PFSK-1 (cell line): Measurements from ENCODE around the gene CFAP74.

Experiments
- FOXP2 ChIP-seq: optimal IDR thresholded peaks from 2 replicates; pipeline ENCODE3; 2011; ENCODE audit warnings: borderline replicate concordance, control low read depth, inconsistent platforms; ENCODE audit not compliant: insufficient read depth; ENCODE audit errors: extremely low read length, extremely low read depth
- POLR2AphosphoS5 ChIP-seq: IDR thresholded peaks from 2 replicates; pipeline ENCODE4 v1.6.1; 2012; ENCODE audit warnings: low read depth, mild to moderate bottlenecking, control low read depth, low read length, moderate library complexity
- SIN3A ChIP-seq: IDR thresholded peaks from 2 replicates; pipeline ENCODE4 v1.6.1; 2012; ENCODE audit warnings: mild to moderate bottlenecking, low read length, moderate library complexity, borderline replicate concordance; ENCODE audit not compliant: insufficient read depth
- TAF1 ChIP-seq: IDR thresholded peaks from 2 replicates; pipeline ENCODE4 v1.6.1; 2012; ENCODE audit warnings: low read length, control low read depth, borderline replicate concordance; ENCODE audit not compliant: insufficient read depth
- TF ChIP-seq, protein P1 (sequence below), 2 experiments: IDR thresholded peaks; 2 replicates each; pipeline versions ENCODE4 v1.6.1 to v1.8.0; 2011 to 2012; ENCODE audit warnings: low read depth in 2 of 2, low read length in 2 of 2, control low read depth in 1 of 2, inconsistent platforms in 1 of 2, mild to moderate bottlenecking in 1 of 2, moderate library complexity in 1 of 2; ENCODE audit not compliant: insufficient read depth in 1 of 2

Gene CFAP74

GRCh38 chr1:2050793-2051682, 47.5 kb upstream of the CFAP74 start:
- TF ChIP-seq SIN3A, result no peak
- no peak for TF ChIP-seq FOXP2
- TF ChIP-seq, protein P1, sequence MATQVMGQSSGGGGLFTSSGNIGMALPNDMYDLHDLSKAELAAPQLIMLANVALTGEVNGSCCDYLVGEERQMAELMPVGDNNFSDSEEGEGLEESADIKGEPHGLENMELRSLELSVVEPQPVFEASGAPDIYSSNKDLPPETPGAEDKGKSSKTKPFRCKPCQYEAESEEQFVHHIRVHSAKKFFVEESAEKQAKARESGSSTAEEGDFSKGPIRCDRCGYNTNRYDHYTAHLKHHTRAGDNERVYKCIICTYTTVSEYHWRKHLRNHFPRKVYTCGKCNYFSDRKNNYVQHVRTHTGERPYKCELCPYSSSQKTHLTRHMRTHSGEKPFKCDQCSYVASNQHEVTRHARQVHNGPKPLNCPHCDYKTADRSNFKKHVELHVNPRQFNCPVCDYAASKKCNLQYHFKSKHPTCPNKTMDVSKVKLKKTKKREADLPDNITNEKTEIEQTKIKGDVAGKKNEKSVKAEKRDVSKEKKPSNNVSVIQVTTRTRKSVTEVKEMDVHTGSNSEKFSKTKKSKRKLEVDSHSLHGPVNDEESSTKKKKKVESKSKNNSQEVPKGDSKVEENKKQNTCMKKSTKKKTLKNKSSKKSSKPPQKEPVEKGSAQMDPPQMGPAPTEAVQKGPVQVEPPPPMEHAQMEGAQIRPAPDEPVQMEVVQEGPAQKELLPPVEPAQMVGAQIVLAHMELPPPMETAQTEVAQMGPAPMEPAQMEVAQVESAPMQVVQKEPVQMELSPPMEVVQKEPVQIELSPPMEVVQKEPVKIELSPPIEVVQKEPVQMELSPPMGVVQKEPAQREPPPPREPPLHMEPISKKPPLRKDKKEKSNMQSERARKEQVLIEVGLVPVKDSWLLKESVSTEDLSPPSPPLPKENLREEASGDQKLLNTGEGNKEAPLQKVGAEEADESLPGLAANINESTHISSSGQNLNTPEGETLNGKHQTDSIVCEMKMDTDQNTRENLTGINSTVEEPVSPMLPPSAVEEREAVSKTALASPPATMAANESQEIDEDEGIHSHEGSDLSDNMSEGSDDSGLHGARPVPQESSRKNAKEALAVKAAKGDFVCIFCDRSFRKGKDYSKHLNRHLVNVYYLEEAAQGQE (IDR thresholded peaks at IDR 0.05; ENCODE audit: insufficient read depth in 1 of 2, low read depth in 2 of 2, low read length in 2 of 2), result no peak
- no peak for TF ChIP-seq TAF1
- no peak for TF ChIP-seq POLR2AphosphoS5

GRCh38 chr1:2050461-2050792, 46.8 kb upstream of the CFAP74 start:
- no peak for TF ChIP-seq TAF1
- TF ChIP-seq, protein P1 (IDR thresholded peaks at IDR 0.05; ENCODE audit: insufficient read depth in 1 of 2, low read depth in 2 of 2, low read length in 2 of 2), result no peak
- TF ChIP-seq FOXP2, result no peak
- no peak for TF ChIP-seq SIN3A
- TF ChIP-seq POLR2AphosphoS5, result no peak

DNA sequence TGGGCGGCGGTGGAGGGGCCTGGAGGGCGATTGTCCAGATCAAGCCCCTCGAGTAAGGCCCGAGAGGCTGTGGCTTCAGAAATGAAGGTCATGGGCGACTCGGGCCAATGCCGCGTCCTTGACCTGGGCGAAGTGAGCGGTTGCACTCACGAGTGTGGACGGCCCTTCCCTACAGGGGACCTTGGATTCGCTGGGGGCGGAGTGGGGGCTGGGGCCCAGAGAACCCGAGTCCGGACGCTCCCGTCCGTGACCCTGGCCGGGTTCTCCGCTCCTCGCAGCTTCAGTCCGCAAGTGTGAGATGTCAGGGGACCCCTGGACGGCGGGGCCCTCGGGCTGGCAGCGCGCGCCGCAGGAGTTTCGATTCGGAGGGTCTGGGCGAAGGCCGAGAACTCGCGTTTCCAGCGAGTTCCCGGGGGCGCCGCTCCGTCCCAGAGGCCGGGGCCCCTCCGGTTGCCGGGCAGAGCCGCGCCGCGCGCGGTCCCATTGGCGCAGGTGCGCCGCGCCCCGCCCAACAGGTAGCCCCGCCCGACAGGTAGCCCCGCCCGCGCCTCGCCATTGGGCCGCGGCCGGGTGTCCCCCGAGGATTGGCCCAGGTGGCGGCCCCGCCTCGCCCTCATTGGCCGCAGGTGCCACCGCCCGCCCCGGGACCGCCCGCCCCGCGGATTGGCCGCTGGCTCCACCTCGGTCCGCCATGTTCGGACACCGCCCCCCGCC, 46.3 kb upstream of the CFAP74 start, which contains the start of gene PRKCZ:
Gene PRKCZ (plus strand): TSS at position 694 of the 714 bp plus-strand sequence. CDS start 220 bp downstream, outside the sequence.
- TF ChIP-seq SIN3A, result no peak
- no peak for TF ChIP-seq POLR2AphosphoS5
- no peak for TF ChIP-seq FOXP2
- no peak for TF ChIP-seq TAF1
- TF ChIP-seq, protein P1 (IDR thresholded peaks at IDR 0.05; ENCODE audit: insufficient read depth in 1 of 2, low read depth in 2 of 2, low read length in 2 of 2), result no peak

DNA sequence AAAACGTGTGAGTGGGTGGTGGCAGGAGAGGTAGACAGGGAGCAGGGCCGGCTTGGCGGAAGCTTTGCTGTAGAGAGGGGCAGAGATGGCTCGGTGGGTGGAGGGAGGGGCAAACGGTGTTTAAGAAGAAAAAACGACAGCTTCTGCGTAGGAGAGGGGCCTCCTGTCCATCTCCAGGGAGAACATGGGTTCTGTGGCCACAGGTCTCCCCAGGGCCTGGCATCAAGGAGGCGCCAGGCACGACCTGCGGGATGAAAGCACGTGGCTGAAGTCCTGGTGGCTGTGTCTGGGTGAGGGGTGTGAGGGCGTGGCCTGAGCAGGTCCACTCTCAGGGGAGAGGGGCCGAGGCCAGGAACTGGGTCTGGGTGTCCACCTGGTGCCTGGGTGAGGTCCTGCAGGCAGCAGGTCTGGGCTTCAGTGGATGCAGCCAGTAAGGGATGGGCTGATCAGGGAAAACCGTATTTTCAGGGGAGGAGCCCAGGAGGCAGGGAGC, 45.7 kb upstream of the CFAP74 start:
- no peak for TF ChIP-seq SIN3A
- no peak for TF ChIP-seq POLR2AphosphoS5
- no peak for TF ChIP-seq TAF1
- TF ChIP-seq, protein P1 (IDR thresholded peaks at IDR 0.05; ENCODE audit: insufficient read depth in 1 of 2, low read depth in 2 of 2, low read length in 2 of 2), result no peak
- no peak for TF ChIP-seq FOXP2
